ENCODE data around the gene SMYD3.
A peak's percentile ranks its signal among the peaks of the same experiment; 100 is the strongest.

The SMYD3 gene

DNA sequence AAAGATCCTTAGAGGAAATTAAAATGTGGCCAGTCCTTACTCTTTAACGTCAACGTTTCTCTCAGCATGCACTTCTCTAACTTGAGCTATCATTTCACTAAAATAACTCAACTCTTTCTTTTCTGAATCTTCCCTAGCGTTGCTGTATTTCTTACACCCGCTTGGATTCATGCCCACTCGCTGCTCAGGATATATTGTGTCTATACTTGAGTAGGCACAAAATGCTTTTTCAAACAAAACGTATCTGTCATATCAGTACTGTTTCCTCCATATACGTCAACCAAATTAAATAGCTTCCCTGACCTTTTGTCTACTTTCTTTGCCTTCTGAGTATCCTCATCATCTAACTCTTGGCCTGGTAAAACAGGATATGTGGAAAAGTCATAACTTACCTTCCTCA, 549.7 kb downstream of the SMYD3 start:
- Histone ChIP-seq H3K79me2 (ENCODE audit: insufficient read depth, low read length) (peaks cover 3% of the 10 kb centered on the region; the same call in 1 of the 2 replicates), H4K20me1 (ENCODE audit: insufficient read depth, low read length, poor library complexity, severe bottlenecking) (no peaks in the 10 kb centered on the region), H3F3A (ENCODE audit: low read depth) (0 out of 2 replicates have a peak, but pooled peaks cover 4% of the 10 kb centered on the region), H3K27me3 (ENCODE audit: insufficient read depth, low read length, poor library complexity, severe bottlenecking) (no peaks in the 10 kb centered on the region), H3K4me2 (ENCODE audit: low read depth, low read length, poor library complexity, severe bottlenecking) (no peak overlapping the region), H2AFZ (ENCODE audit: low read length) (no peak overlapping the region), H3K9me3 (ENCODE audit: insufficient read depth, low read depth, low read length) (no peaks in the 10 kb centered on the region), H3K9ac (ENCODE audit: low read depth, low read length, poor library complexity, severe bottlenecking) (no peak overlapping the region), H3K4me1 (ENCODE audit: insufficient read depth, low read length, poor library complexity, severe bottlenecking) (peaks cover 46% of the 10 kb centered on the region), H3K9me2 (replicated peaks; ENCODE audit: low read depth, low read length) (no peaks in the 10 kb centered on the region), H3K36me3 (ENCODE audit: insufficient read depth, low read length) (no peaks in the 10 kb centered on the region), H3K4me3 (ENCODE audit: low read length, poor library complexity, severe bottlenecking) (no peak overlapping the region)
- TF ChIP-seq, protein P1, sequence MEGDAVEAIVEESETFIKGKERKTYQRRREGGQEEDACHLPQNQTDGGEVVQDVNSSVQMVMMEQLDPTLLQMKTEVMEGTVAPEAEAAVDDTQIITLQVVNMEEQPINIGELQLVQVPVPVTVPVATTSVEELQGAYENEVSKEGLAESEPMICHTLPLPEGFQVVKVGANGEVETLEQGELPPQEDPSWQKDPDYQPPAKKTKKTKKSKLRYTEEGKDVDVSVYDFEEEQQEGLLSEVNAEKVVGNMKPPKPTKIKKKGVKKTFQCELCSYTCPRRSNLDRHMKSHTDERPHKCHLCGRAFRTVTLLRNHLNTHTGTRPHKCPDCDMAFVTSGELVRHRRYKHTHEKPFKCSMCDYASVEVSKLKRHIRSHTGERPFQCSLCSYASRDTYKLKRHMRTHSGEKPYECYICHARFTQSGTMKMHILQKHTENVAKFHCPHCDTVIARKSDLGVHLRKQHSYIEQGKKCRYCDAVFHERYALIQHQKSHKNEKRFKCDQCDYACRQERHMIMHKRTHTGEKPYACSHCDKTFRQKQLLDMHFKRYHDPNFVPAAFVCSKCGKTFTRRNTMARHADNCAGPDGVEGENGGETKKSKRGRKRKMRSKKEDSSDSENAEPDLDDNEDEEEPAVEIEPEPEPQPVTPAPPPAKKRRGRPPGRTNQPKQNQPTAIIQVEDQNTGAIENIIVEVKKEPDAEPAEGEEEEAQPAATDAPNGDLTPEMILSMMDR (conservative IDR thresholded peaks at IDR 0.05; ENCODE audit: low read length), result no peak
- TF ChIP-seq EZH2phosphoT487 (IDR thresholded peaks at IDR 0.05; ENCODE audit: borderline replicate concordance), result no peak

DNA sequence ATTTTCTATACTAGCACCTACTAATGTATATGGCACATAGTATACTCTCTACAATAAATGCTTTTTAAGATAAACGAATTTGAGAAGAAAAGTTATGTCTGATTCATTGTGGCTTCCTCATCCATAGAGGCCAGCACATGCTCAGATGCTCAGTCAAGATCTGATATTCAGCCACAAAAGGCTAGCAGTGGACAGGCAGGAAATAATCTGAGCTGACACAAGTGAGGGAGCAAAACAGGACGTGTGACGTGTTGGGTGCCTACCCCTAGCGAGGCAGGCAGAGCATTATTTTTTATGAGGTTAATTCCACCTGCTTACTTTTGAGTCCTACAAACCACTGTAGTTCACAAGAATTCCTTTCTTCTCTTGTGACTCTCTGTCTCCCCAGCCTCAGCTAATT, 550.9 kb downstream of the SMYD3 start:
- H3K9ac ChIP-seq (ENCODE audit: low read depth, low read length, poor library complexity, severe bottlenecking), result peak overlapping the region; percentile 21
- TF ChIP-seq, protein P1 (conservative IDR thresholded peaks at IDR 0.05; ENCODE audit: low read length), result no peak
- no peak for TF ChIP-seq EZH2phosphoT487 (IDR thresholded peaks at IDR 0.05; ENCODE audit: borderline replicate concordance)
- no peaks in the 10 kb centered on the region for H3K9me3 ChIP-seq (ENCODE audit: insufficient read depth, low read depth, low read length)
- no peak overlapping the region for H2AFZ ChIP-seq (ENCODE audit: low read length)
- H3K36me3 ChIP-seq (ENCODE audit: insufficient read depth, low read length), result no peaks in the 10 kb centered on the region
- H3F3A ChIP-seq (ENCODE audit: low read depth), result 0 out of 2 replicates have a peak, but pooled peaks cover 4% of the 10 kb centered on the region
- H3K9me2 ChIP-seq (replicated peaks; ENCODE audit: low read depth, low read length), result no peaks in the 10 kb centered on the region
- H3K27me3 ChIP-seq (ENCODE audit: insufficient read depth, low read length, poor library complexity, severe bottlenecking), result no peaks in the 10 kb centered on the region
- H4K20me1 ChIP-seq (ENCODE audit: insufficient read depth, low read length, poor library complexity, severe bottlenecking), result no peaks in the 10 kb centered on the region
- peak overlapping the region; percentile 58 for H3K4me3 ChIP-seq (ENCODE audit: low read length, poor library complexity, severe bottlenecking)
- peaks cover 46% of the 10 kb centered on the region for H3K4me1 ChIP-seq (ENCODE audit: insufficient read depth, low read length, poor library complexity, severe bottlenecking)
- H3K4me2 ChIP-seq (ENCODE audit: low read depth, low read length, poor library complexity, severe bottlenecking), result peak overlapping the region; percentile 74
- peaks cover 3% of the 10 kb centered on the region; the same call in 1 of the 2 replicates for H3K79me2 ChIP-seq (ENCODE audit: insufficient read depth, low read length)

DNA sequence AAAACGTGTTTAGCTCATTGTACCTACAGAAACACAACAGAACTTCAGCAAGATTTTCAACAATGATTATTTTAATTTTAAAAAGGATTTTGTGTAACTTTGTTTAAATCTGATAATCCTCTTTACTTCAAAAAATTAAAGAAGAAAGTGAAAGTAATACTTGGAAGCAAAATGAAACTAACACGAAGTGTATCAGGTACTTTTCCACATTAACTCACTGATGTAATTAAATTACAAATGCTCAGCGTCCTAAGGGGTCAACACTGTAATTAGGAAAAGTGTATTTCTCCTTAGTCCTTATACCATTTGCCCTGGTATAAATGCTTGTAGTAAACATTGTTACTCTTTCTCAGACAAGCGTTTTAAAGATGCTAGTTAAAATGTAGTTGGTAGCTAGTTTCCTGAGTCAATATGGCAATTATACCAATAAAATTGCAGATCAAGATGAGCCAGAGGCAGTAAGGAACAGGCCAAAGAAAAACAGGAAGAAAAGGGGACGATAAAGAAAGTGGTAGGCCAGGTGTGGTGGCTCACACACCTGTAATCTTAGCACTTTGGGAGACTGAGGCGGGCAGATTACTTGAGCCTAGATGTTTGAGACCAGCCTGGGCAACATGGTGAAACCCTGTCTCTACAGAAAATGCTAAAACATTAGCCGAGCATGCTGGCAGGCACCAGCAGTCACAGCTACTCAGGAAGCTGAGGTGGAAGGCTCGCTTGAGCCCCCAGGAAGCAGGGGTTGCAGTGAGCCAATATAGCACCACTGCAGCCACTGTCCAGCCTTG, 553.0 kb downstream of the SMYD3 start:
- Histone ChIP-seq H3K4me3 (ENCODE audit: low read length, poor library complexity, severe bottlenecking) (peak overlapping the region; percentile 73), H3K27me3 (ENCODE audit: insufficient read depth, low read length, poor library complexity, severe bottlenecking) (no peaks in the 10 kb centered on the region), H3K79me2 (ENCODE audit: insufficient read depth, low read length) (peaks cover 3% of the 10 kb centered on the region; the same call in 1 of the 2 replicates), H3K9me2 (replicated peaks; ENCODE audit: low read depth, low read length) (no peaks in the 10 kb centered on the region), H3K36me3 (ENCODE audit: insufficient read depth, low read length) (no peaks in the 10 kb centered on the region), H4K20me1 (ENCODE audit: insufficient read depth, low read length, poor library complexity, severe bottlenecking) (no peaks in the 10 kb centered on the region), H3K9ac (ENCODE audit: low read depth, low read length, poor library complexity, severe bottlenecking) (peak overlapping the region; percentile 79), H3K4me2 (ENCODE audit: low read depth, low read length, poor library complexity, severe bottlenecking) (peak overlapping the region; percentile 93), H2AFZ (ENCODE audit: low read length) (peak overlapping the region; percentile 65), H3F3A (ENCODE audit: low read depth) (0 out of 2 replicates have a peak, but pooled peaks cover 4% of the 10 kb centered on the region), H3K4me1 (ENCODE audit: insufficient read depth, low read length, poor library complexity, severe bottlenecking) (peaks cover 46% of the 10 kb centered on the region), H3K9me3 (ENCODE audit: insufficient read depth, low read depth, low read length) (no peaks in the 10 kb centered on the region)
- TF ChIP-seq EZH2phosphoT487 (IDR thresholded peaks at IDR 0.05; ENCODE audit: borderline replicate concordance), result no peak
- TF ChIP-seq, protein P1 (conservative IDR thresholded peaks at IDR 0.05; ENCODE audit: low read length), result no peak

Data from Loucy (cell line).